Stromal cell of bone marrow (primary cell): Measurements from ENCODE around the gene SMG9.
A peak's percentile ranks its signal among the peaks of the same experiment; 100 is the strongest.

ENCODE experiments used
- DNase-seq: peaks from one replicate; pipeline ENCODE4 v3.0.0-alpha.2; 2012; ENCODE audit warnings: low read depth

The SMG9 gene

DNA sequence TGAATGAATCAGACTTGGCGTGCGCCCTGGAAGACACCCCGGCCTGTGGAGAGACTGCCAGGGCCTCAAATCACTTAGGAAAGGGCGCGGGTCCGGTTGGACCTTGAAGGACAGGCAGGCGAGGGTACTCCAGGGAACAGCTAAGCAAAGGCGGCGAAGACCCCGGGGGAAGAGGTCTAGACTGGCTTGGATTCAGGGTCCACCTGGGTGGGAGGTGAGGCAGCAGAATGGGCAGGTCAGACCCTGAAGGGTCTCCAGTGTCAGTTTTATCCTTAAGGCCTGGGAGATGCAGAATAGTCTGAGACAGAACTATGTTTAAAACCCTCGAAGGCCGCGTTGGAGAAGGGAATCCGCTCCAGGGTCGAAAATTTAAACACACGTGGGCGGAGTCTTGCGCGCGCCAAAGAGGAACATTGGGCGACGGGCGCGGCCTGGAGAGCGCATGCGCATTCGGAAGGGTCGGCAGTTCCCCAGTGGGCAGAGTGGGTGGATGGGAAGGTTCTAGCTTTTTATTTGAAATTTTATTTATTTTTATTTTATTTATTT lies 567 bp upstream of the SMG9 start:
- DNase-seq = peak; percentile 30

GRCh38 chr19:43754253-43754502 lies 584 bp downstream of the SMG9 start:
- DNase-seq = no peak

DNA sequence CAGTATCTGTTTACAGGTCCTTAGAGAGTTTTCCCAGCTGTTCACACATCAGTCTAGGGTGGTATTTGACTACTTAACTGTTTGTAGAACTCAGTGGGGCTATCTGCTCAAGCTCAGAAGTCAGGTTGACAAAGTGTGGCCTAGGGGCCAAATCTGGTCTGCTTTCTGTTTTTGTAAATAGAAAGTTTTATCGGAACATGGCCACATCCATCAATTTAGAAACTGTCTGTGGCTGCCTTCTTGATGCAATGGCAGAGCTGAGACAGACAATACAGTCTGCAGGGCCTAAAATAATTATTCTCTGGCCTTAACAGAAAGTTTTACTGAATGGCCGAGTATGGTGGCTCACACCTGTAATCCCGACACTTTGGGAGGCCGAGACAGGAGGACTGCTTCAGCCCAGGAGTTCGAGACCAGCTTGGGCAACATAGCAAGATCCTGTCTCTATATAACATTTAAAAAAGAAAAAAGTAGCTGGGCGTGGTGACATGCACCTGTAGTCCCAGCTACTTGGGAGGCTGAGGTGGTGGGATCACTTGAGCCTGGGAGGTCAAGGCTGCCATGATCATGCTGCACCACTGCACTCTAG lies 2.4 kb downstream of the SMG9 start:
- no peak for DNase-seq

GRCh38 chr19:43751466-43752220 lies 3.1 kb downstream of the SMG9 start:
- no peak for DNase-seq

- no peak for DNase-seq
These were observed 4.9 kb downstream of the SMG9 start for GRCh38 chr19:43749898-43750297.

GRCh38 chr19:43749152-43749551 lies 5.6 kb downstream of the SMG9 start:
- no peak for DNase-seq

DNA sequence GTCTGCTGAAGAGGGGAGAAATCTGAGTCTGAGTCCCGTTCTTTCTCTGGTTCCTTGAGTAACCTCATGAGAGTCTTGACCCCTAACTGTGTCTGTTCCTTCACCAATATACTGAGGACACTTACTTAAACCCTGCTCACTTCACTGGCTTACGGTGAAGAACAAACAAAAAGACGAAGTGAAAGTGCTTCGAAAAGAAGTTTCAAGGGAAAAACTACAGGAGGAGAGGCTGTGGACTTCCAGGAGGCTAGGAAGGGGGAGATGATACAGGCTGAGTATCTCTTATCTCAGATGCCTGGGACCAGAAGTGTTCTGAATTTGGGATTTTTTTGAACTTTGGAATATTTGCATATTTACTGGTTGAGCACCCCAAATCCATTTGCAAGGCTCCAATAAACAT lies 6.1 kb downstream of the SMG9 start:
- no peak for DNase-seq

- no peak for DNase-seq
These were observed 6.6 kb downstream of the SMG9 start for GRCh38 chr19:43748205-43748594.

DNA sequence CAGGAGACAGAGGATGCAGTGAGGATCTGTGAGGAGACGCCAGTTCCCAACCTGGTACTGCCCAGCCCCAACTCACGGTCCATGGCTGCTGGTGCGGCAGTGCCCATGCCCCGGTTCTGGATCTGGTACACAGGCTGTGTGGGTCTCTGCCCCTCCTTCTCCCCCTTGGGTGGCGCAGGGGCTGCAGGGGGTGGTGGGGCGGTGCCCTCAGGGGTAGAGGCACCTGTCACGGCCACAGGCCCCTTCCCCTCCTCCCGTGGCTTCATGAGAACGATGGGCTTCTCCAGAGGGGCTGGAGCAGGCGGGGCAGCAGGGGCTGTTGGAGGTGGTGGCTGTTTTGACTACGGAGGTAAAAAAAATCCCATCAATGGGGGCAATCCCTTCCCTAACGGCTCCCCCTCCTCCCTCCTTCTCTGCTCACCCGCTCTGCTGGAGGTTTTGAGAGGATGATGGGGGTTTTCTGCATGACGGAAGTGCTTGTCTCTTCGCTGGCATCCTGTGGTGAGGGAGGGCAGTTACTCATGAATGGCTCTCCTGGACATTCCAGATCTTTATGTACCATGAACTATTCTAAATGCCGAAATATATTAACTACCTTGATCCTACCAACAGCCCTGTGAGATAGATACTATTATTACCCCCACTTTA lies 7.1 kb downstream of the SMG9 start:
- DNase-seq = no peak

DNA sequence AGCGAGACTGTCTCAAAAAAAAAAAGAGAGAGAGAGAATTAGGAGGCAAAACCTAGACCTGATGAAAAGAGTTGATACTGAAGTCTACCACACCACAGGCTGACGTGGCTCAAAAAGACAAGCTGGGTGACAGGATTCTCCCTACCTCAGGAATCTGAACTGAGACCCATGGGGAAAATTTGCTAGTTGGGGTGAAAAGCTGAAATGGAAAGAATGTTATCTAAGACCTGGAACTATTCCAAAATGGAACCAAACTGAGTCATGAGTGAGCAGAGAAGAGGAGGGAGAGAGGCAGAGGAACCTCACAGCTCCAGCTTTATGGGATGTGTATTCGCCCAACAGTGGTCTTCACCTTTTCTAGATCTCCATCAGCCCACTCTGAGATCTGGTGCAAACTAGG lies 11.7 kb downstream of the SMG9 start:
- DNase-seq = peak; percentile 70

DNA sequence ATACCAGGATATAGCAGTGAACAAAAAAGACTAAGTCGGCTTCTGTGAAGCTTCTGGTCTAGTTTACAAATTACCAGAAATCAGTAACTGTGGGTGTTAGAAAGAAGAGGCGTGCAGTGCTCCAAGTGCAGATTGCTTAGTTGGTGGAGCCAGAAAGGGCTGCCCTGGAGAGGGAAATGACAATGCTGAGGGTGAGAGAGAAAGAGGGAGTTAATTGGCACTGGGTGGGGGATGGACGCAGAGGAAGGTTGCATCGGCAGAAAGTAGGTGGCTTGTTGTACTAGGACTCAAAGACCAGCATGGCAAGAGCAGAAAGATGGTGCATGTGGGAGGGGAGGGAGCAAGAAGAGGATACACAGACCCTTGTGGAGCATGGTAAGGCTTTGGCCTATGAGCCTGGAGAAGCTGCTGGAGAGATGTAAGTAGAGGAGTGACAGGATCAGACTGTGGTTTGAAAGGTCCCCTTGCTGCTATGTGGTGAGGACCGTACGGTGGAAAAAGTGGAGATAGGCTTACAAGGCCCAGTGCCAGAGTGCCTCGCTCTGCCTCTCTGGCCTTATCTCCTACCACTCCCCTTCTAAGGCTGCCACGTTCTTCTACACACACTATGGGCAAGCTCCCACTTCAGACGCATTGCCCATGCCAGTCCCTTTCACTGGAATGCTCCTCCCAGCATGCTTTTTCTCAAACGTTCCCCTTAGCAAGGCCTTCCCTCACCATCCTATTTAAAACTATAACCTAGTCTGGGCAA lies 13.5 kb downstream of the SMG9 start:
- no peak for DNase-seq

- no peak for DNase-seq
These were observed 15.1 kb downstream of the SMG9 start for GRCh38 chr19:43739439-43740235.

GRCh38 chr19:43738780-43739211 lies 16.0 kb downstream of the SMG9 start:
- DNase-seq = no peak

DNA sequence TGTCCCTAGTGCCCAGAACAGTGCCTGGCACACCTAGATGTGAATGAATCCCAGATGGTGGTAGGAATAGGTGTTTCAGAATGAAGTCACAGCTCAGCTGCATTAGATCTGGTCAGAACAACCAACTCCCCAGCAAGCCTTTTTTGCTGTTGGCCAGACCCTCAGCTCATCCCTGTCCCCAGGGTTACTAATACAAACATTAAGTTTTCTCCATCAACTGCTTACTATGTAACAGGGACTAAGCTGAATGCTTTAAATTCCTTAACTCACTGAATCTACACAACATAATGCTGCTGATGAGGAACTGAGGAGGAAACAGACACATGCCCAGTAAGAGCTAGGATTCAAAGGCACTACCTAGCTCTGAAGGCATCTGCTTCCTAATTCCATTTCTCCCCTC lies 18.8 kb downstream of the SMG9 start:
- no peak for DNase-seq

GRCh38 chr19:43735013-43735412 lies 19.7 kb downstream of the SMG9 start:
- no peak for DNase-seq

DNA sequence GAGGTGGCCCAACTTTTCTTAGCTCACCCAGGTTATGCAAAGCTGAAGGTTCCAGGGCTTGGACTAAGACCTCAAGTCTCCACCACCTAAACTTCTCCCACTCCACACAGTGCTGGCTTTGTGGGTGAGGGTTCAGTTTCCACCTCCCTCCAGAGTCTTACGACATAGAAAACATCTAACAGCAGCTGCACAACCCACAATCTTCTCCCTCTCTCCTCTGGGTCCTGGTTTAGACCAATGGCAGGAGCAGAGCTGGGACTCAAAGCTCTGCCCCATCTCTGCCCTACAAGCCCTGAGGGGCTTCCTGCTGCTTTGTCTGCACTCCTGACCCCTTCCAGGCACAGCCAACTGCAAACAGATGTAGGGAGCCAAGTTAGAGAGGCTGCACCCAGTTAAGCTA lies 22.9 kb downstream of the SMG9 start:
- no peak for DNase-seq

GRCh38 chr19:43731346-43731745 lies 23.4 kb downstream of the SMG9 start:
- DNase-seq = no peak

GRCh38 chr19:43729919-43730318 lies 24.8 kb downstream of the SMG9 start:
- DNase-seq = no peak

DNA sequence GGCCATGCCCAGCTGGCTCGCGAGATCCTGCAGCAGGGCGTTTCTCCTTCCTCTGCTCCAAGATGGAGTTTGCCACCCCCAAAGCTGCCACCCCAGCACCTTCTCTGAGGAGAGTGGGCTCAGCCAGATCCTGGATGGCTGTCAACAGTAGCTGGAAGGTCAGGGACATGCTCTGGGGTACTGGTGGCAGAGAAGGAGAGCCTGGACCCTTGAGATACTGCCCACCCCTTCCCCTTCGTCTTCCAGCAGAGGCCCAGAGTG lies 27.2 kb downstream of the SMG9 start:
- no peak for DNase-seq

DNA sequence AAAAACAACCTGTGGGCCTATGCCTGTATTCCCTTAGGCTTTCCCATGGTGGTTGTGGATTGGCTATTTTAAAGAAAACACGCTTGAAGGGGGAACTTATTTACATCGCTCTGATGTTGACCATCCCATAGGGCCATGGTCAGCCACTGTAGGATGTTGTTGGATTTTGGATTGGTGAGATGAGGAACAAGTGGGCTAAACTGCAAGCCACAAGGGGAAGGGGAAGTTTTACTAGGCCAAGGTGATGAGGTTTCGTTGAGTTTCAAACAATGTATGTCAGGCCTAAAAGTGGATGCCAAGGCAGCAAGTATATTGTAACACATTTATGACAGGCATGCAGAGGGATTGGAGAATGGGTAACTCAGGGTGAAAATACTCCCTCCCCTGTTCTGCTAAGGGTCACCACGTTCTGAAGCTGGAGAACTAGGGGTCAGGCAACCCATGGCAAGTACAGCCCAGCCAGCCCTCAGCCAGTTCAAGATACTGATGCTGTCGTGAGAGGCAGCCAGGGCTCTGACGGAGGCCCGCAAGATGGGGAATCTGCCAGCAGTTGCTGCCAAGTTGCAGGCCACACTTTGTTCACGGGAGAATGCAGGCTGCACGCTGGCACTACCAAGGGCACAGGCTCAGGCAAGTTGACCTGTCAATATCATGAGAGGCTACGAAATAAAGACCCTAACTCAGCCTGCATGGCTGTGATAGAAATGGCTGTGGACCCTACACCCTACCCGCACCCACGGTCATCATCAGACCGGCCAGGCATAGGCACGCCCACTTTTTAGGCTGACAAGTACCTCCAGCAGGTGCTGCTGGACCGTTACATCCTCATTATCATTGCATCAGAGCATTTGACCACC lies 27.8 kb downstream of the SMG9 start:
- DNase-seq = no peak

DNA sequence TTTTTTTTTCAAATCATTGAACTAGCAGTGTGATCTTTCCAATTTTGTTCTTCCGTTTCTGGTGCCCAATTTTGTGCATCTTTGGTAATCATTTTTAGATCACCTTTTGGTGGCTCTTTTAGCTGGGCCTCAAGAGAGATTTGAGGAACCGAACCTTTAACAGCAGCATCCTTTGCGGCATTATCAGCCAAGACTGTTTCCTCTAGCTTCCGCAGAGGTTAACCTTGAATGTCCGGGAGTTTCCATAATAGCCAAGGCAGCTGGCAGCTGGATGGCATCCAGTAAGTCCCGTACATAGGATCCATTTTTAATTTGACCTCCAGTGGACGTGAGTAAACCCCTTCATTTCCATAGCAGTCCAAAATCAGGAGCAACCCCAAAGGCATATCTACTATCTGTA lies 29.3 kb downstream of the SMG9 start:
- DNase-seq = no peak
